Immature natural killer cell (primary cell): ENCODE results near the gene GSS. TPM values are rescaled to one million over a fixed set of nuclear protein-coding genes. Genes with fewer than 3 reads are reported as not detected.
A peak's percentile ranks its signal among the peaks of the same experiment; 100 is the strongest.

Source experiments
- DNase-seq, 3 donors: peaks; one replicate each; pipeline ENCODE4 v3.0.0; 2022; ENCODE audit warnings: mixed read lengths in 1 of 3
- H3K27ac Mint-ChIP-seq, 6 donors: one replicate each; pipeline ENCODE4 v1.8.0; 2020; ENCODE audit warnings: mixed read lengths in 6 of 6, mild to moderate bottlenecking in 5 of 6, inconsistent platforms in 4 of 6, moderate library complexity in 3 of 6
- H3K27me3 Mint-ChIP-seq, 3 donors: one replicate each; pipeline ENCODE4 v1.8.0; 2020 to 2021; ENCODE audit warnings: low read depth in 3 of 3, mild to moderate bottlenecking in 3 of 3, mixed read lengths in 3 of 3, moderate library complexity in 3 of 3, inconsistent platforms in 1 of 3
- H3K36me3 Mint-ChIP-seq, 3 donors: one replicate each; pipeline ENCODE4 v1.8.0; 2020; ENCODE audit warnings: mixed read lengths in 3 of 3, inconsistent platforms in 2 of 3, mild to moderate bottlenecking in 2 of 3
- H3K4me1 Mint-ChIP-seq, 2 donors: one replicate each; pipeline ENCODE4 v1.8.0; 2020; ENCODE audit warnings: inconsistent platforms in 2 of 2, mild to moderate bottlenecking in 2 of 2, mixed read lengths in 2 of 2, moderate library complexity in 1 of 2
- H3K4me3 Mint-ChIP-seq, 5 donors: one replicate each; pipeline ENCODE4 v1.8.0; 2020; ENCODE audit warnings: mild to moderate bottlenecking in 5 of 5, mixed read lengths in 5 of 5, inconsistent platforms in 3 of 5, moderate library complexity in 3 of 5
- H3K9me3 Mint-ChIP-seq, 6 donors: one replicate each; pipeline ENCODE4 v1.8.0; 2020; ENCODE audit warnings: mild to moderate bottlenecking in 6 of 6, mixed read lengths in 6 of 6, inconsistent platforms in 4 of 6, moderate library complexity in 3 of 6
- polyA plus RNA-seq, 3 donors: library from polyadenylated mRNA; unstranded; fragments of 300-500 nt; fragmentation: Illumina TruSeq; gene quantifications; one replicate each; pipeline ENCODE4 v1.2.3, GENCODE V29; 2021

GSS gene
- polyA plus RNA-seq, 3 donors from 2014 or later = 32.4 to 60.6 (median 45.7) TPM

DNA sequence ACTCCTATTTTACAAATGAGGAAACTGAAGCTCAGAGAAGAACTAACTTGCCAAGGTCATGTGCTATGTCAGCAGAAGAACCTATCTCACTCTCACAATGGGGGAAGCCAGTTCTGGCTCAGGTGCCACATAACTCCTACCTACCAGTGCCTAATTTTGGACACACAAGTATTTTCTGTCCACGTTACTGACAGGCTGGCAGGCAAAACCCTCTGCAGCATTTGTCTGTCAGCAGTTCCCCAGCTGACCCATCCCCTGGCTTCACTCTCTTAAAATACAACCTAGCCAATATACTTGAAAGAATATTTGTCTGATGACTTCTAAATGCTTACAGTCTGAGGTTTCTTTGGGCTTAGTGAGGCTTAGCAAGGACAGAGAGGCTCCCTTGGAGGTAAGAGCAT lies 15.5 kb downstream of the GSS start:
- Mint-ChIP-seq H3K9me3 (no peaks in the 10 kb centered on the region), H3K27me3 (no peaks in the 10 kb centered on the region), H3K4me3 (no peak overlapping the region), H3K4me1 (no peaks in the 10 kb centered on the region), H3K36me3 (peaks cover 31 to 49% (median 39%) of the 10 kb centered on the region in 3 donors), H3K27ac (no peak overlapping the region)
- no peak for DNase-seq

- H3K4me3 Mint-ChIP-seq = no peak overlapping the region
- no peaks in the 10 kb centered on the region for H3K27me3 Mint-ChIP-seq
- H3K27ac Mint-ChIP-seq = no peak overlapping the region
- no peaks in the 10 kb centered on the region for H3K4me1 Mint-ChIP-seq
- DNase-seq = no peak
- no peaks in the 10 kb centered on the region for H3K9me3 Mint-ChIP-seq
- H3K36me3 Mint-ChIP-seq = peaks cover 31 to 57% (median 40%) of the 10 kb centered on the region in 3 donors
These were observed 17.0 kb downstream of the GSS start for GRCh38 chr20:34938466-34939163.

- no peak for DNase-seq
- Mint-ChIP-seq H3K36me3 (peaks cover 29 to 66% (median 30%) of the 10 kb centered on the region in 3 donors), H3K27me3 (no peaks in the 10 kb centered on the region), H3K4me1 (no peaks in the 10 kb centered on the region), H3K9me3 (no peaks in the 10 kb centered on the region), H3K4me3 (no peak overlapping the region), H3K27ac (no peak overlapping the region)
These were observed 23.8 kb downstream of the GSS start for GRCh38 chr20:34931771-34932170.

DNA sequence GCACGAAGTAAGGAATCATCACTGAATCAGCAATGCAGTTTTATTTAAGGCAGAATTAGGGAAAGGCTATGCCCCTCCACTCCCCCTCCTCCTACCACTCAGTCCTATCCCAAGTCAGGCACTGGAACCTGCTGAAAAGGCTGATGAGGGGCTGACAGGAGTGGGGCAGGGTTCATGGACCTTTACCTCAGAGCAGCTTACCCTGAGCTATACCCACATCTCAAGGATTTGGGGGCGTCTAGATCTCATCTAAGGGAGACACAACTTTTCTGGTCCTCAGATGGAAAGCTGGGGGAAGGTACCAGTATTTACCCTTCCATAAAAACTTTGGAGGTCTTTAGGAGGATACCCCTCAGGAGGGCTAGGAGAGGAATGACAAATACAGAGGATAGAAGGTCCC lies 27.2 kb downstream of the GSS start:
- H3K4me3 Mint-ChIP-seq = no peak overlapping the region
- DNase-seq = no peak
- no peak overlapping the region for H3K27ac Mint-ChIP-seq
- H3K9me3 Mint-ChIP-seq = no peaks in the 10 kb centered on the region
- H3K36me3 Mint-ChIP-seq = peaks cover 12 to 50% (median 21%) of the 10 kb centered on the region in 3 donors
- H3K27me3 Mint-ChIP-seq = no peaks in the 10 kb centered on the region
- H3K4me1 Mint-ChIP-seq = no peaks in the 10 kb centered on the region

DNA sequence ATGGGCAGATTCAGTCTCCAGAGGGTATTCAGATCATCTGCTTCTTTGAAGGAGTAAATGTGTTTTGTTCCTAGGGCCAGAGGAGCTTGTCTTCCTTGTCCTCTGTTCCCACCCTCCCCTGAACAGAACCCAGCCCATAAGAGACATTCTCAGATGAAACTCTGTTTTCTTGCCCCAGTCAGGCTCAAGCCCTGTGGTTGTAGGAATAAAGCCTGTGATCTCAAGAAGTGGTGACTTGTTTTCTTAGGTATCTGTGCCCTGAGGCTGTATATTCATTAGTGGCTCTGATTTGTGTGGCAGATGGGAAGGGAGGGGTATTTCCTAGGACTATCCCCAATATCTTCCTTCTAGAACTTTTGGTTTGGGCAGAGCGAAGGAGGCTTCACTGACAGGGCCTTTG lies 27.9 kb downstream of the GSS start:
- Mint-ChIP-seq H3K27ac (peak overlapping the region in 2 of 6 donors; percentile 23 to 33), H3K27me3 (no peaks in the 10 kb centered on the region), H3K36me3 (peaks cover 12 to 46% (median 21%) of the 10 kb centered on the region in 3 donors)

GRCh38 chr20:34926581-34926980 lies 29.0 kb downstream of the GSS start:
- DNase-seq = no peak
- Mint-ChIP-seq H3K27me3 (no peaks in the 10 kb centered on the region), H3K27ac (peak overlapping the region in 1 of 6 donors; percentile 27), H3K9me3 (no peaks in the 10 kb centered on the region), H3K36me3 (peaks cover 12 to 41% (median 14%) of the 10 kb centered on the region in 3 donors), H3K4me3 (no peak overlapping the region), H3K4me1 (no peaks in the 10 kb centered on the region)

More for the DNA sequence above, 27.9 kb downstream of the GSS start:
- H3K4me3 Mint-ChIP-seq = no peak overlapping the region
- DNase-seq = no peak
- H3K9me3 Mint-ChIP-seq = no peaks in the 10 kb centered on the region
- no peaks in the 10 kb centered on the region for H3K4me1 Mint-ChIP-seq

- no peak for DNase-seq
- Mint-ChIP-seq H3K4me1 (no peaks in the 10 kb centered on the region), H3K4me3 (no peak overlapping the region), H3K9me3 (no peaks in the 10 kb centered on the region), H3K36me3 (peaks cover 12 to 38% (median 14%) of the 10 kb centered on the region in 3 donors), H3K27me3 (no peaks in the 10 kb centered on the region), H3K27ac (no peak overlapping the region)
These were observed 29.6 kb downstream of the GSS start for GRCh38 chr20:34925981-34926380.

GRCh38 chr20:34925341-34925740 lies 30.3 kb downstream of the GSS start:
- Mint-ChIP-seq H3K9me3 (no peaks in the 10 kb centered on the region), H3K27ac (no peak overlapping the region), H3K36me3 (peaks cover 6 to 31% (median 8%) of the 10 kb centered on the region in 3 donors), H3K27me3 (no peaks in the 10 kb centered on the region), H3K4me1 (no peaks in the 10 kb centered on the region), H3K4me3 (no peak overlapping the region)
- no peak for DNase-seq

DNA sequence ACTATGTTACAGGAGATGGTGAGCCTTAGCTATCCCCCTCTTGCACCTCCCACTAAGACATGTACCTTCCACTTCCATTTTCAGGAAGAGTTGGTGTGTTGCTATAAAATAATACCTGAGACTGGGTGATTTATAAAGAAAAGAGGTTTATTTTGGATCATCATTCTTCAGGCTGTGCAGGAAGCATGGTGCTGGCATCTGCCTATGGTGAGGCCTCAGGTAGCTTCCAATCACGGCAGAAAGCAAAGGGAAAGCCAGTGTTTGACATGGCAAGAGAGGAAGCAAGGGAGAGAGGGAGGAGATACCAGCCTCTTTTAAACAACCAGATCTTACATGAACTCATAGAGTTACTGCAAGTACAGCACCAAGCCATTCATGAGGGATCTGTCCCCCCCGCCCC lies 32.2 kb downstream of the GSS start:
- no peaks in the 10 kb centered on the region for H3K9me3 Mint-ChIP-seq
- no peak overlapping the region for H3K4me3 Mint-ChIP-seq
- peaks cover 0 to 2% (median 0%) of the 10 kb centered on the region in 3 donors for H3K27me3 Mint-ChIP-seq
- DNase-seq = no peak
- no peak overlapping the region for H3K27ac Mint-ChIP-seq
- peaks cover 0 to 20% (median 11%) of the 10 kb centered on the region in 3 donors for H3K36me3 Mint-ChIP-seq
- H3K4me1 Mint-ChIP-seq = no peaks in the 10 kb centered on the region

DNA sequence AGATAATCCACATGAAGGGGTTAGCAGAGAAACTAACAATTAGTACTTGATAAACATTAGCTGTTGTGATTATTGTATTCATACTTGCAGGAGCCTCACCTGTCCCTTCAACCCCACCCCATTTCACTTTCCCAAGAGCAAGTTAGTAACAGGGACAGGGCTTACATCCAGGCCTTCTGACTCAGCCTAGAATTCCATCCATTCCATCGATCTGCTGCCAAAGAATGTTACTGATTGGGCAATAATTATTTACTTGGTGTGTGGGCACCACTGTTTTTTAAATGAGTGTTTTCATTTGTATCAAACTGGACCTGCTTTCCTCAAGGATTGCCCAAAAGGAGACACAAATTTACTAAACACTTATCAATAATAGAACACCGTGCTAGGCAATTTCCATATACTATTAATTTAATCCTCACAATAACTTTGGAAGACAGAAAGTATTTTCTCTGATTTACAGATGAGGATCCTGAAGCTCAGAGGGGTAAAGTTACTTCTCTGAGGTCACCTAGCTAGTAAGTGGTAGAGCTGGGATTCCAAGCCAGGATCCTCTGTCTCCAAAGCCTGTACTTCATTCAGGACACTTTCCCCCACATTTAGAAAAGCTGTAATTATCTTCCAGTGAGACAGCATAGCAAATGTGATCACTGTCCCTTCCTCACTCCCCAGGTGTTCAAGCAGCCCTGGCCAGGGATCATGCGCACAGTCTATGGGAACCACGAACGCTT lies 32.8 kb downstream of the GSS start:
- H3K9me3 Mint-ChIP-seq = no peaks in the 10 kb centered on the region
- no peak overlapping the region for H3K27ac Mint-ChIP-seq
- DNase-seq = no peak
- peaks cover 4 to 5% of the 10 kb centered on the region in 2 donors for H3K4me1 Mint-ChIP-seq
- H3K4me3 Mint-ChIP-seq = no peak overlapping the region
- H3K27me3 Mint-ChIP-seq = peaks cover 0 to 2% (median 0%) of the 10 kb centered on the region in 3 donors
- peaks cover 0 to 14% (median 11%) of the 10 kb centered on the region in 3 donors for H3K36me3 Mint-ChIP-seq

DNA sequence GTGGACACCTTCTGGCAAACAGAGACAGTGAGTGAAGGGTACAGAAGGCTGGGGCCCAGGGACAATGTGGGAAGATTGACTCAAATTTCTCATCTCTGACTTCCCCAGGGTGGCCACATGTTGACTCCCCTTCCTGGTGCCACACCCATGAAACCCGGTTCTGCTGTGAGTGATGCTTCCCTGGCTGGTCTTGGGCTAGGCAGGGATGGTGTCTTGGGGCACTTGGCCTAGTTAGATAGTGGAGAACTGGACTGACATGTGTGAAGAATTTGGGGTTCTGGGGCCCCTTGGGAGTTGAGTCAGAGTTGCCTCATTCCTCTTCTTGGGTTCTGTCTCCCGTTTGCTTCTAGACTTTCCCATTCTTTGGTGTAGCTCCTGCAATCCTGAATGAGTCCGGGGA lies 34.2 kb downstream of the GSS start:
- peaks cover 5 to 6% of the 10 kb centered on the region in 2 donors for H3K4me1 Mint-ChIP-seq
- peaks cover 0 to 10% (median 9%) of the 10 kb centered on the region in 3 donors for H3K36me3 Mint-ChIP-seq
- peak overlapping the region in 1 of 6 donors; percentile 5 for H3K27ac Mint-ChIP-seq
- no peaks in the 10 kb centered on the region for H3K9me3 Mint-ChIP-seq
- peaks cover 0 to 2% (median 0%) of the 10 kb centered on the region in 3 donors for H3K27me3 Mint-ChIP-seq
- H3K4me3 Mint-ChIP-seq = no peak overlapping the region
- no peak for DNase-seq

GRCh38 chr20:34920055-34920454 lies 35.6 kb downstream of the GSS start:
- Mint-ChIP-seq H3K27me3 (peaks cover 0 to 2% (median 2%) of the 10 kb centered on the region in 3 donors), H3K4me1 (peaks cover 5 to 6% of the 10 kb centered on the region in 2 donors), H3K4me3 (no peak overlapping the region), H3K27ac (no peak overlapping the region), H3K36me3 (peaks cover 0 to 6% (median 5%) of the 10 kb centered on the region in 3 donors), H3K9me3 (no peaks in the 10 kb centered on the region)
- no peak for DNase-seq

GRCh38 chr20:34916774-34917354 lies 38.7 kb downstream of the GSS start:
- no peak overlapping the region for H3K27ac Mint-ChIP-seq

More at GRCh38 chr20:34916774-34917354, 38.7 kb downstream of the GSS start:
- DNase-seq = no peak
- Mint-ChIP-seq H3K9me3 (no peaks in the 10 kb centered on the region), H3K27me3 (peaks cover 1 to 2% (median 2%) of the 10 kb centered on the region in 3 donors), H3K4me1 (peaks cover 5 to 6% of the 10 kb centered on the region in 2 donors), H3K36me3 (peaks cover 0 to 6% (median 3%) of the 10 kb centered on the region in 3 donors), H3K4me3 (no peak overlapping the region)
